ENCODE data around the gene GAL3ST2. TPM values are rescaled to one million over a fixed set of nuclear protein-coding genes. Genes with fewer than 3 reads are reported as not detected.
"Not testable (repeated sequence)": the region's sequence is repeated elsewhere in the genome, so short reads cannot be mapped to it uniquely, and the experiment has no call there.

Gene GAL3ST2
- total and polyA plus RNA-seq, 2 experiments from 2014 or later: not detected

- TF ChIP-seq EZH2phosphoT487 (IDR thresholded peaks at IDR 0.05; ENCODE audit: insufficient read depth, low read depth) (no peak), EZH2 (IDR thresholded peaks at IDR 0.05; ENCODE audit: insufficient read depth, poor library complexity, severe bottlenecking) (no peak)
- Histone ChIP-seq H2AFZ (no peak overlapping the region), H3K4me3 (no peak overlapping the region), H3K9ac (no peak overlapping the region), H3K79me2 (ENCODE audit: insufficient read depth) (no peaks in the 10 kb centered on the region), H3K4me1 (ENCODE audit: insufficient read depth) (peaks cover 10% of the 10 kb centered on the region), H3K27ac (no peak overlapping the region), H3F3A (ENCODE audit: insufficient read depth) (no peaks in the 10 kb centered on the region), H3K4me2 (ENCODE audit: unreplicated experiment) (no peak overlapping the region), H3K36me3 (ENCODE audit: low read depth) (no peaks in the 10 kb centered on the region), H4K20me1 (ENCODE audit: insufficient read depth) (no peaks in the 10 kb centered on the region), H3K27me3 (replicated peaks; ENCODE audit: insufficient read depth) (no peaks in the 10 kb centered on the region), H3K9me3 (ENCODE audit: low read depth) (no peaks in the 10 kb centered on the region), H3K9me2 (ENCODE audit: insufficient read depth) (no peaks in the 10 kb centered on the region)
- in situ Hi-C loops (cut with MboI): no loop called here
- DNase-seq: no peak
- 74 to 78% methylated on average over 21 to 22 of the region's 22 CpGs for WGBS, 2 experiments (ENCODE audit: low coverage in 1 of 2, low lambda C conversion rate in 2 of 2, missing lambda C conversion rate in 2 of 2)
Observed at GRCh38 chr2:241777170-241777685, 606 bp downstream of the GAL3ST2 start.

DNA sequence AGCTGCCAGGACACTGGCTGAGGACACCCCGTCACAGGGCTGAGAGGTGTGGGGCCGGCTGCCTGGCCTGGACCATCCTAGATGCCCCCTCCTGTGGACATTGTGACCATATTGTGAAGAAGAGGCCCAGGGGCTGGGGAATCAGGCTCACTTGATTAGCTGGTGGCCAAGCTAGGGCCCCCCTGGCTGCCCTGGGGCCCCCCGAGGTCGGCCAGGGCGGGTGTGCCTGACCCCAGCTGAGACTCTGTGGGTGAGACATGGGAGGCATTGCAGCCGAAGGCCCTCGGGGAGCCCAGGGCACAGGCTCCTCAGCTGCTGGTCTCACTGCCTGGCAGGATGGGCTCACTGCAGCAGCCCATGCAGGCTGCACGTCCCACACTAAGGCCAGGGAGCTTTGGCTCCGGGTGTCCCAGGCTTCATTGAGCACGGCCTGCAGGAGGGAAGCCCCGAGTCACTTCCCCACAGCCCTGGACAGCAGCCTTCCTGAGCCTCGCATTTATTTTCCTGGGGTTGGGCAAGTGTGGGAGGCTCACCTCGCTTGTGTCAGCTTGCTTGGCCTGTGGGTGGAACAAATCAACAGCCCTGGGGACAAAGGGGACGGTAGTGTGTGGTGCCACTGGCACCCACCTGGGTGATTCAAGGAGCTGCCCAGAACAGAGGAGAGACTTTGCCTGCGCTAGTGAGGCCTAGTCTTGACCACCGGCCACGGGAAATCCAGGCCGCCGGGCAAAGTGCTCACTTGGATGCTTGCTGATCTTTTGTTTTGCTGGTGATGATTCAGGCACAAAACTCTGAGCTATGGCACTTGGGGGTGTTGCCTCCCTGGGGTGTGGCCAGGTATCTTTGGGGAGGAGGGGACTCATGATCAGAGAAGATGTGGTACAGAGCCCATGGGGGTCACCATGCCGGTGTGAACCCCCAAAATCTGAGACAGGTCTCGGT is 1.3 kb downstream of the GAL3ST2 start:
- H3K9me3 ChIP-seq (ENCODE audit: low read depth): no peaks in the 10 kb centered on the region

DNA sequence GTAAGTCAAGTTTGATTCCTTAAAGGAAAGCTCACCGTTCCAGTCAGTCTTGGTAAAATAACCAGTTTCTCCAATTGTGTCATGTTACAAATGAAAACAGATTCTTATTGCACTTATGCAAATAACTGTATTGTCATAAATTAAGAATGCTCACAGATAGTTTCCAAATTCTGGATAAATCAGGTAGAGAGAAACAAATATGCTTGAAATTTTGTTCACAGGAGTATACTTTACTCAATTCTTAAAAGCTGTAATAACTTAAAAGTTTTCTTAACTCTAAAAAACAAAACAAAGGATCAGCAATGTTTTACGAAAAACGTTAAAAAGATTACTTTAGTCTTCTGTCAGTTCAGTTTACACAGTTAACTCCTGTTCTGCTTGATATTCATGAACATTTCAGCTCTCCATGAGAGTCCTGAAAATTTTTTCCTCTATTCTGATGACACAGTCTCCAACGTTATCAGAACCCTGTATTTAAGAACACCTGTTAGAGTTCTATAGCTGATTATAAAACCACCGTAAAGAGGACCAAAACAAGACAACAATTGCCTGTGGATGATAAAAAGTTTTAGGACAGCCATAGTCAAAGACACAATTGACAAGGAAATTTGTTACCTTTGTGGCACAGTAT is 4.4 kb downstream of the GAL3ST2 start:
- DNase-seq: no peak

More for the DNA sequence above, 1.3 kb downstream of the GAL3ST2 start:
- in situ Hi-C loops (cut with MboI): no loop called here
- Histone ChIP-seq H3K27me3 (replicated peaks; ENCODE audit: insufficient read depth) (no peaks in the 10 kb centered on the region), H3K4me1 (ENCODE audit: insufficient read depth) (peaks cover 10% of the 10 kb centered on the region), H4K20me1 (ENCODE audit: insufficient read depth) (no peaks in the 10 kb centered on the region), H3K36me3 (ENCODE audit: low read depth) (no peaks in the 10 kb centered on the region), H3K79me2 (ENCODE audit: insufficient read depth) (no peaks in the 10 kb centered on the region), H3F3A (ENCODE audit: insufficient read depth) (no peaks in the 10 kb centered on the region), H2AFZ (no peak overlapping the region), H3K4me2 (ENCODE audit: unreplicated experiment) (no peak overlapping the region), H3K9ac (no peak overlapping the region), H3K9me2 (ENCODE audit: insufficient read depth) (no peaks in the 10 kb centered on the region), H3K27ac (no peak overlapping the region), H3K4me3 (no peak overlapping the region)
- DNase-seq: no peak
- no peak for TF ChIP-seq EZH2phosphoT487 (IDR thresholded peaks at IDR 0.05; ENCODE audit: insufficient read depth, low read depth)
- TF ChIP-seq EZH2 (IDR thresholded peaks at IDR 0.05; ENCODE audit: insufficient read depth, poor library complexity, severe bottlenecking): no peak
- WGBS, 2 experiments (ENCODE audit: low coverage in 1 of 2, low lambda C conversion rate in 2 of 2, missing lambda C conversion rate in 2 of 2): 75 to 77% methylated on average over 21 of the region's 21 CpGs

DNA sequence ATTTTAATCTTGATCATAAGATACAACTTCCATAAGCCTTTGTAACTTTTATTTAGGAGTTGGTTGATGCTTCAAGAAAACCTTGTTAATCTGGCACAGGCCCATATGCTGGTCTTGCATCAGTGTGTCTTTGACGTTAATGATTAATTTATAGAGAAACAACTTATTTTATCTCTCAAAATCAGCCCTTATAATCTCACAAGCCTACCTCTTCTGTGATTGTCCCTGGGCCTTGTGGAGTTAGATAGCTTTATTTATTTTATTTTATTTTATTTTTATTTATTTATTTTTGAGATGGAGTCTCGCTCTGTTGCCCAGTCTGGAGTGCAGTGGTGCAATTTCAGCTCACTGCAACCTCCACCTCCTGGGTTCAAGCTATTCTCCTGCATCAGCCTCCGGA is 5.4 kb downstream of the GAL3ST2 start:
- H3K4me3 ChIP-seq; in situ Hi-C loops (cut with MboI); H3K9me3 ChIP-seq (ENCODE audit: low read depth); H3K36me3 ChIP-seq (ENCODE audit: low read depth); H3K27me3 ChIP-seq (replicated peaks; ENCODE audit: insufficient read depth); H3K4me1 ChIP-seq (ENCODE audit: insufficient read depth); H4K20me1 ChIP-seq (ENCODE audit: insufficient read depth); H3K4me2 ChIP-seq (ENCODE audit: unreplicated experiment); H3K27ac ChIP-seq; H3K9me2 ChIP-seq (ENCODE audit: insufficient read depth); DNase-seq; H3F3A ChIP-seq (ENCODE audit: insufficient read depth); H3K79me2 ChIP-seq (ENCODE audit: insufficient read depth); H2AFZ ChIP-seq; H3K9ac ChIP-seq: not testable (repeated sequence)
- WGBS, 2 experiments (ENCODE audit: low coverage in 1 of 2, low lambda C conversion rate in 2 of 2, missing lambda C conversion rate in 2 of 2): 38 to 52% methylated on average over 3 of the region's 3 CpGs

More for the DNA sequence above, 4.4 kb downstream of the GAL3ST2 start:
- in situ Hi-C loops (cut with MboI): no loop called here
- TF ChIP-seq EZH2 (IDR thresholded peaks at IDR 0.05; ENCODE audit: insufficient read depth, poor library complexity, severe bottlenecking): no peak
- TF ChIP-seq EZH2phosphoT487 (IDR thresholded peaks at IDR 0.05; ENCODE audit: insufficient read depth, low read depth): no peak
- Histone ChIP-seq H3K9me3 (ENCODE audit: low read depth) (no peaks in the 10 kb centered on the region), H3K79me2 (ENCODE audit: insufficient read depth) (no peaks in the 10 kb centered on the region), H3K27ac (no peak overlapping the region), H3K4me3 (no peak overlapping the region), H3K9ac (no peak overlapping the region), H3F3A (ENCODE audit: insufficient read depth) (no peaks in the 10 kb centered on the region), H4K20me1 (ENCODE audit: insufficient read depth) (no peaks in the 10 kb centered on the region), H3K4me1 (ENCODE audit: insufficient read depth) (no peaks in the 10 kb centered on the region), H3K36me3 (ENCODE audit: low read depth) (no peaks in the 10 kb centered on the region), H3K9me2 (ENCODE audit: insufficient read depth) (no peaks in the 10 kb centered on the region), H3K27me3 (replicated peaks; ENCODE audit: insufficient read depth) (no peaks in the 10 kb centered on the region), H3K4me2 (ENCODE audit: unreplicated experiment) (no peak overlapping the region), H2AFZ (no peak overlapping the region)
- 50 to 54% methylated on average over 5 of the region's 5 CpGs for WGBS, 2 experiments (ENCODE audit: low coverage in 1 of 2, low lambda C conversion rate in 2 of 2, missing lambda C conversion rate in 2 of 2)

Measured in GM23248 (cell line).